GM21360 (cell line): ENCODE results near the gene AFM.
A peak's percentile ranks its signal among the peaks of the same experiment; 100 is the strongest.
"Not testable (repeated sequence)": the region's sequence is repeated elsewhere in the genome, so short reads cannot be mapped to it uniquely, and the experiment has no call there.

Source experiments
- ATAC-seq: cut with Tn5 transposase; IDR thresholded peaks from one replicate; pipeline ENCODE4 v1.9.1; 2021; ENCODE audit warnings: mild to moderate bottlenecking, moderate library complexity; ENCODE audit not compliant: unreplicated experiment

AFM gene

GRCh38 chr4:73499996-73500765 lies 18.6 kb downstream of the AFM start:
- ATAC-seq, result no peak

GRCh38 chr4:73501664-73502265 lies 20.2 kb downstream of the AFM start:
- ATAC-seq, result no peak

- no peak for ATAC-seq
Observed at GRCh38 chr4:73505567-73505966, 24.0 kb downstream of the AFM start.

GRCh38 chr4:73507541-73507940 lies 26.0 kb downstream of the AFM start:
- no peak for ATAC-seq

GRCh38 chr4:73508651-73509050 lies 27.1 kb downstream of the AFM start:
- no peak for ATAC-seq

GRCh38 chr4:73518340-73518739 lies 36.8 kb downstream of the AFM start:
- no peak for ATAC-seq

- no peak for ATAC-seq
Observed at GRCh38 chr4:73520821-73521220, 39.3 kb downstream of the AFM start.

GRCh38 chr4:73523126-73523525 lies 41.6 kb downstream of the AFM start:
- no peak for ATAC-seq

- no peak for ATAC-seq
Observed at GRCh38 chr4:73525611-73526010, 44.1 kb downstream of the AFM start.

GRCh38 chr4:73527196-73527595 lies 45.7 kb downstream of the AFM start:
- peak; percentile 54 for ATAC-seq

GRCh38 chr4:73528171-73528570 lies 46.6 kb downstream of the AFM start:
- ATAC-seq, result no peak

- no peak for ATAC-seq
Observed at GRCh38 chr4:73533515-73534422, 52.2 kb downstream of the AFM start.

- ATAC-seq, result no peak
Observed at GRCh38 chr4:73538162-73538561, 56.6 kb downstream of the AFM start.

GRCh38 chr4:73539386-73539785 lies 57.8 kb downstream of the AFM start:
- no peak for ATAC-seq

GRCh38 chr4:73540826-73541225 lies 59.3 kb downstream of the AFM start:
- no peak for ATAC-seq

GRCh38 chr4:73541251-73541650 lies 59.7 kb downstream of the AFM start:
- no peak for ATAC-seq

GRCh38 chr4:73544620-73545019 lies 63.1 kb downstream of the AFM start:
- no peak for ATAC-seq

- not testable (repeated sequence) for ATAC-seq
Observed at GRCh38 chr4:73550865-73551264, 69.3 kb downstream of the AFM start.
